Measurements from ENCODE around the gene SUZ12.
"Not testable (repeated sequence)": the region's sequence is repeated elsewhere in the genome, so short reads cannot be mapped to it uniquely, and the experiment has no call there.

Gene SUZ12

GRCh38 chr17:32033223-32033622, 96.4 kb downstream of the SUZ12 start:
- FAIRE-seq, result no peak
- DNase-seq (ENCODE audit: low spot score), result no peak

- FAIRE-seq, result not testable (repeated sequence)
These were observed 97.0 kb downstream of the SUZ12 start for GRCh38 chr17:32033812-32034211.

GRCh38 chr17:32040246-32040645, 103.4 kb downstream of the SUZ12 start:
- DNase-seq (ENCODE audit: low spot score); FAIRE-seq: not testable (repeated sequence)

More at GRCh38 chr17:32033812-32034211, 97.0 kb downstream of the SUZ12 start:
- not testable (repeated sequence) for DNase-seq (ENCODE audit: low spot score)

- DNase-seq (ENCODE audit: low spot score); FAIRE-seq: not testable (repeated sequence)
These were observed 104.6 kb downstream of the SUZ12 start for GRCh38 chr17:32041306-32041875.

- not testable (repeated sequence) for FAIRE-seq; DNase-seq (ENCODE audit: low spot score)
These were observed 105.5 kb downstream of the SUZ12 start for GRCh38 chr17:32042266-32042665.

- FAIRE-seq; DNase-seq (ENCODE audit: low spot score): not testable (repeated sequence)
These were observed 108.8 kb downstream of the SUZ12 start for GRCh38 chr17:32045611-32046010.

GRCh38 chr17:32047663-32048062, 110.9 kb downstream of the SUZ12 start:
- not testable (repeated sequence) for FAIRE-seq; DNase-seq (ENCODE audit: low spot score)

Measured in RCC 7860 (cell line).